ELR (cell line): ENCODE data around the gene HOXA4.

Source experiments
- DNase-seq: peaks from one replicate; pipeline ENCODE4 v3.0.0-alpha.2; 2015; ENCODE audit warnings: low read depth

Gene HOXA4

DNA sequence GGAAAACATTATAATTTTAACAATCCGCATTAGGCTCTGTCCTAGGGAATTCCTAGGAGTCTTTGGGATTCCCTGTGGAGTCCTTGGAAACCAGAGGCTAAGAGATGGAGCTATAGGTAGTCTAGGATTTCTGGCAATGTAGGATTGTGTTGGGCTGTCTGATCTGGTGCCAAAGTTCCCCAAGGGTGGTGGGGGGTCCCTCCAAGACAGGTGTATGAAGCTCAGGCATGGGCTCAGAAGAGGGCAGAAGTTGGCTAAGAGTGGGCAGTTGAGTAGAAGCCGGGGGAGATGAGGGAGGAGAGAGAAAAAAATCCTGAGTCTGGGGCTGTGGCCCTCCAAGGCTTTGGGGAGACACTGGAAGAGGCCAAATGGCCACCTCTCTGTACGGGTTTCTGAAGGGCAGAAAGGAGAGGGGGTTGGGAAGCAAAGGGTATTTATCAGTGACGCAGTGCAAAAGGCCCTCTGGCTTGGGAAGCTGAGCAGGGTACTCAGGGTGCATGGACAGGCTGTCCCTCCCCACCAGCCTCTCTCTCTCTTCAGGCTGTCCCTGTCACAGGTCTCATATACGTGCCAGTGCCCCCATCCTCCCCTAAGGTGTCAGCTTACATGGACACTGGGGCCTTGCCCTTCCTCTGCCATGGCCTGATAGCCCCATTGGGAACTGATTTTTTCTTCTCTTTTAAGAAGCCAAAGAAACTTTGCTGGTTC is 16.1 kb upstream of the HOXA4 start:
- DNase-seq: no peak

GRCh38 chr7:27145914-27146412 is 15.4 kb upstream of the HOXA4 start:
- DNase-seq: no peak

- DNase-seq: no peak
Measured at GRCh38 chr7:27145165-27145913, 14.8 kb upstream of the HOXA4 start.

DNA sequence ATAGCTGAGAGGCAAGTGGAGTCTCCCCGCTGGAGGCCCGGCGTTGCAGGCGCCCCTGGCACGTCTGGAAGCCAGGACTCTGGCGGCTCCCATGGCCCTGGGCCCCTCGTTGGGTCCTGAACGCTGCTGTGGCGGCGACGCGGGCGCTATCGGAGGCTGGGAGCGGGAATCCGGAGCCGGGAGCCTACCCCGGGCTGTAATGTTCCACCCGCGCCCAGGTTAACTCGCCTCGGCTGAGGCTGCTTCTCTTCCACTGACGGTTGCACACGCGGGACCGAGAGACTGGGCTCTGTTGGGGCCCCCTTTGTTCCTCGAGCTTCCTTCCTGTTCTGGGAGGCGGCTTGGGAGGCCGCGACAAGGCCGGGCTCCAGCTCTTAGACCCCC is 14.2 kb upstream of the HOXA4 start:
- DNase-seq: no peak

- DNase-seq: no peak
Measured at GRCh38 chr7:27143950-27144780, 13.6 kb upstream of the HOXA4 start.

DNA sequence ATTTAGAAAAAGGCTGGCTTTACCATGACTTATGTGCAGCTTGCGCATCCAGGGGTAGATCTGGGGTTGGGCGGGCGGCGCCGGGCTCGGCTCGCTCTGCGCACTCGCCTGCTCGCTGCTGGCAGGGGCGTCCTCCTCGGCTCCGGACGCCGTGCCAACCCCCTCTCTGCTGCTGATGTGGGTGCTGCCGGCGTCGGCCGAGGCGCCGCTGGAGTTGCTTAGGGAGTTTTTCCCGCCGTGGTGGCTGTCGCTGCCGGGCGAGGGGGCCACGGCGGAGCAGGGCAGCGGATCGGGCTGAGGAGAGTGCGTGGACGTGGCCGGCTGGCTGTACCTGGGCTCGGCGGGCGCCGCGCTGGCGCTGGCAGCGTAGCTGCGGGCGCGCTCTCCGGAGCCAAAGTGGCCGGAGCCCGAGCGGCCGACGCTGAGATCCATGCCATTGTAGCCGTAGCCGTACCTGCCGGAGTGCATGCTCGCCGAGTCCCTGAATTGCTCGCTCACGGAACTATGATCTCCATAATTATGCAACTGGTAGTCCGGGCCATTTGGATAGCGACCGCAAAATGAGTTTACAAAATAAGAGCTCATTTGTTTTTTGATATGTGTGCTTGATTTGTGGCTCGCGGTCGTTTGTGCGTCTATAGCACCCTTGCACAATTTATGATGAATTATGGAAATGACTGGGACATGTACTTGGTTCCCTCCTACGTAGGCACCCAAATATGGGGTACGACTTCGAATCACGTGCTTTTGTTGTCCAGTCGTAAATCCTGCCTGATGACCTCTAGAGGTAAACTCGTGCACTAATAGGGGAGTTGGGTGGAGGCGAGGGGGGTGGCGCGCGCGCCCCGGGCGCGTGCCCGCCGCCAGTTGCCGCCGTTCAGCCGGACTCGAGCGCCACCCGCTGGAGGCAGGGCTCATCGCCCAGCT is 12.7 kb upstream of the HOXA4 start, which contains the start of gene HOXA5:
TSS of gene HOXA5 (minus strand) at position 659 of the 927 bp plus-strand sequence. CDS start at position 585, 74 bp downstream.
- DNase-seq: peak; percentile 96

DNA sequence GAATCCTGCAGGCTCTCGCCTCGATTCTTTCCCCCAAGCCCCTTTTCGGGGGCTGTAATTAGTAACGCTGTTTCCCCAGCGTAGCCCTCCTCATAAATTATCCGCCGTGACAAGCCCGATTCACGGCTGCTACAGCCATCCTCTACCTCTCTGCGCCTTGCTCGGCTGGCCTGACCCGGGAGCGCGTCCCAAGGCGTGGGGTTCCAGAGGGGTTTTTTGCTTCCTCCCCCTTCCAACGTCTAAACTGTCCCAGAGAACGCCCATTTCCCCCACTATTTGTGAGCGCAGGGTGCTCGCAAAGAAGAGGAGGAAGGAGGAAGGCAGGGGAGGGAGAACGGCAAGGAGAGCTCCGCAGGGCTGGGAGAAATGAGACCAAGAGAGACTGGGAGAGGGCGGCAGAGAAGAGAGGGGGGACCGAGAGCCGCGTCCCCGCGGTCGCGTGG is 12.0 kb upstream of the HOXA4 start:
- no peak for DNase-seq

DNA sequence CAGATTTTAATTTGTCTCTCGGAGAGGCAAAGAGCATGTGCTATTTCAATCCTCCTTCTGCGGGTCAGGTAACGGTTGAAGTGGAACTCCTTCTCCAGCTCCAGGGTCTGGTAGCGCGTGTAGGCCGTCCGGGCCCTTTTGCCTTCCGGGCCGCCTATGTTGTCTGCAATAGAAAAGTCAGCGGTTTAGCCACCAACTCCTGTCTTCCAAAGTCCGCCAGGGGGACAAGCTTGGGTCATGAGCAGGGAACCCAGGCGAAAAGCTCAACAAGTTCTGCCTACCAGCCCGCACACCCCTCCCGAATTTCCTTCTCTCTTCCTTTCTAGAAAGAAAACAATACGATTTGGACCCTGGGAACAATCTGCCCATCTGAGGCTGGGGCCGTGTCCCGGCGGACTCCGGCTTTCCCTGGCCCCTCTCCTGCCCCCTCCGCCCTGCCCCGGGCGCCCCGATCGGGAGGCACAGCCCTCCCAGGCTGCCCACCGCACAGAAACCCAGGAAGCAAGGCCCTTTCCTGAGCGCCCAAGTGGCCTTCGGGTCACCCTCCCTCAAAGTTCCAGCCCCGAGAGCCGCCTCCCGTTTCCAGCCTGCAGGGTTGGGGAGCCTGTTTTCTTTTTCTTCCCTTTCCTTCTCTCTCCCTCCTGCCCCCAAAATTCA is 11.5 kb upstream of the HOXA4 start:
- no peak for DNase-seq

DNA sequence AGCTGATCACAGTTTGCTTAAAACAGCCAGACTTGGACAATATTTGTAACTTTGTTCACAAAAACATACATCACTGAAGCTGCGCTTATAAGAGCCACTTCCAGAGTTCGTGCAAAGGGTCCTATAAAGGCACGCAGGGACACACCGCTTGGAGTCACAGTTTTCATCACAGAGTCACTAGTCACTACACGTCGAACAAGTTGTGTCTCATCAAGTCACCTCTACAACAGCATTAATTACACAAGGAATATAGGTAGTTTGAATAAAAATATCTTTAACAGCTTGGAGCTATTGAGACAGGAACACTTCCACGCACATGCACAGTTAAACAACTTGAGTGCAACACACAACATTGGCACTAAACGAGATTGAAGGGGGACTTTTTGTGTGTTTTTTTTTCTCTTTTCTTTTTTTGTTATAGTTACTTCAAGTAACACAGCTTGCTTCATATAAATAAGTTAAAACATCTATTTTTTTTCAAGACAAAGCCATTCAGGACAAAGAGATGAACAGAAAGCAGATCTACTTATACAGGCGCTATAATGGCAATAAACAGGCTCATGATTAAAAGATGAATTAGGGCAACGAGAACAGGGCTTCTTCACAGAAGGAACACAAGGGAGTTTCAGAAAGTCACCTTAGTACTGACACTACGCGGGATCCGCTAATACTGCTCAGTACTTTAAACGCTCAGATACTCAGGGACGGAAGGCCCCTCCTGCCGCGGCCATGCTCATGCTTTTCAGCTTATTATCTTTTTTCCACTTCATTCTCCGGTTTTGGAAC is 10.8 kb upstream of the HOXA4 start:
- DNase-seq: no peak

GRCh38 chr7:27140126-27140857 is 9.7 kb upstream of the HOXA4 start:
- DNase-seq: no peak

DNA sequence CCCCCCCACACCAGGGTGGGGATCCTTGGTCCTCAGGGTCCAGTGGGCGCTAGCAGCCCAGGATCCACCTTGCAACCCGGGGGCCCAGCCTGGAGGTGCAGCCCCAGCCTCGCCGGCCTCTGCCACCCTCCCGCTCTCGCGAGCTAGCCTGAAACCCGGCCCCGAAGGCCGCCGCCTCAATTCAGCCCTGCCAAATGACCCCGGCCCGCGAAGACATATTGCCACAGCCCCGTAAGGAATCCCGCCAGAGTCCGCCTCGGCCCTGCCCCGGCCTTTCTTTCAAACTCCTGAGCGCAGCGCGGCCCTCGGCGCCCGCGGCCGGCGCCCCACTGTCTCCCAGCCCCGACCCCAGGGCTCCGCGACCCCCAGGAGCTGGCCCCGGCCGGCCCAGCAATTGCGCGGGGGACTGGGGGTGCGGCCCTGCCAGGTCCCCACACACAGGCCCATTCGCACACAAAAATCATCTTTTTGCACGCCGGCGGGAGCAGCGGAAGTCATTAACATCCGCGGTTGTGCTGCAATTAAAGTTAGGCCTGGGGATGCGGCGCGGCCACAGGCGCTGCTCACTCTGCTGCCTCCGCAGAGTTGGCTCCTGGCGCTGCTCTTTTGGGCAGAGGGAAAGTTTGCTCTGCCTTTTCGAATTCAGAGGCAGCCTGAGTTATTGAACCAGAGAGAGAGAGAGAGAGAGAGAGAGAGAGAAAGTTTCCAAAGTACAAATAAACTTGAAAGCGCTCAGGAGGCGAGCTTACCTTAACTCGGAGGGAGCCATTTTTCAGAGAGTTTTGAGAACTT is 9.0 kb upstream of the HOXA4 start:
- DNase-seq: no peak

DNA sequence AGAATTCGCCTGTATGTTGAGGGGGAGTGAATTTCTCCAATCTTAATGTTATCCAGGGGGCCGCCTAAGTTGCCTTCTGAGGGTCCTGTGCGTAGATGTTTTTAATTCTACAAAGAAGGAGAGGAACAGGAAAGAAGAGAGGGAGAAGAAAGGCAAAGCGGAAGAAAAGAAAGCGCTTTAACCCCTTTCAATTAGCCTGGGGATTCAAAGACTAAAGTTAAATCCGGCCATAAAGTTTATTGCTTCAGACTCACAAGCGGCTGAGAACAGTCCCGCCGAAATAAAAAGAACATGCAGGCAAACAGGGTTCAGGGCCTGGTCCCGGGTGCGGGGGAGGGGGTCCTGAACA is 8.4 kb upstream of the HOXA4 start:
- DNase-seq: no peak

DNA sequence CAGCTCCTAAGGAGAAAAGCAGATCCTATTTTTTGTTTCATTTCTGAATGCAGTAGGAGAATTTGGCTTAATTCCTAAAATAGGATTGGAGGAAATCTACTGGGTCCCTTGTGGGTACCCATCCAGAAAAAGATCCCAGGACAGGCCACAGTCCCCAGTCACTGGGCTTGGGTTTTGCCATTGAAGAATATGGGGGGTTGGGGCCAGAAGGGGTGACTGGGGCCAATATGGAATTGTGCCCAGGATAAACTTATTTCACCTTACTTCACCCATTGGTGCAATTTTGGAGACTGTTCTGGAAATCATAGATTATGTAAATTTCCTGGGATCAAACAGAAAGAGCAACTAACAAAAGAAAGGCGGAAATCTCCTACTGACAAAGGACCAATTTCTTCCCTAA is 7.9 kb upstream of the HOXA4 start:
- DNase-seq: no peak

- DNase-seq: no peak
Measured at GRCh38 chr7:27137640-27138315, 7.2 kb upstream of the HOXA4 start.

DNA sequence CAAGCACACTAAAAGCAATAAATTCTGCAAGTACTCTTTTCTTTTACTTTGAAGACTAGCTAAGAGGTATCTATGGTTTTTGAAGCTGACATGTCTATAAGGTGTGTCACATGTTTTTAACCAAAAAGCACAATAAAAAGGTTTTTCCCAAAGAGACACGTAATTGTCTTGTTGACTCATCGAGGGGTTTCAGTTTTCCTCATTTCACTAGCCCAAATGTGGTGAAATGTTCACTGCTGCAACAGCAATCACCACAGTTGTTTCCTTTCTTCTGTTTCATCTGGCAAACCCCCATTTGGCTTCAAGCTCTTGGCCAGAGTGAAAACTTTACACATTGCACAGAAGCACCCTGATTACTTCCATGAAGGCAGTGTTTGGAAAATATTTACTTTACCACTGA is 3.8 kb upstream of the HOXA4 start:
- DNase-seq: peak; percentile 95

GRCh38 chr7:27133409-27134231 is 3.1 kb upstream of the HOXA4 start:
- no peak for DNase-seq

DNA sequence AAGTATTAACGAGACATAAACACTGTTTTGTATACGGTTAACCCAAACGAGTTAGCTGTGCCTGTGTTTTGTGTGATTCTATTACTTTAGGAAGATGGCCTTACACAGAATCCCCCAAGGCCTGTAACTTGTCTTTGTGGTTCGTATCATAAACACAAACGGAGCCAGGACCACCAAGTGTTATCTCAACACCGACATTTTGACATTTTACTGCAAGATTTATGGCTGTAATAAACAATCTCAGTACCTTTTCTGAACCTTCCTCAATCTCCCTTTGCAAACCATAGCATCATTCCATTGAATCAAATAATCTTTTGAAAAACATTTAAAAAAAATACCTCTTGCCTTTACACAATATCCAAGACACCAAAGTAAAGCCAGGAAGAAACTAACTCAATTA is 2.4 kb upstream of the HOXA4 start:
- DNase-seq: no peak
